ENCODE data around the gene CALD1.

DNA sequence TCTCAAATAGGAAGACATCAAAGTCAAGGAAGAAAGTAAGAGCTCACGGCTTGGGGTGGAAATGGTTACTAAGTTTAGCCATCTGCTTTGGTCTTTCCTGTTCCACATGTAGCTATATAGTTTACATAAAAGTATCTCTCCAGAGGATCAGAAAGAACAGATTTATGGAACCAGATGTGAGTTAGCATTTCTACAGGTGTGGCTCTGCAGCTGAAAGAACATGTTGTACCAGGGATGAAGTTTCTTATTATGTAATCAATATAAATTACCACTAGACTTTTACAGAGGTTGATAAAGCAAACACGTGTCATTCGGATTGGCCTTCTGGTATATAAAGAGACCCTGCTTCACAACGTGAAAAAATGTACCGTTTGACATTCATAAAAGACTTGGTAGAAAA is 19.9 kb downstream of the CALD1 start:
- TF ChIP-seq POLR2A (IDR thresholded peaks at IDR 0.05; ENCODE audit: low read length), result no peak
- no peak for TF ChIP-seq GATA1 (IDR thresholded peaks at IDR 0.05; ENCODE audit: low read depth, low read length)
